HG03159 (cell line): ENCODE measurements around the gene TAS2R1.
"Not testable (repeated sequence)": the region's sequence is repeated elsewhere in the genome, so short reads cannot be mapped to it uniquely, and the experiment has no call there.

Source experiments
- ATAC-seq: cut with Tn5 transposase; IDR thresholded peaks from one replicate; pipeline ENCODE4 v1.9.1; 2021; ENCODE audit warnings: mild to moderate bottlenecking, moderate library complexity; ENCODE audit not compliant: unreplicated experiment

TAS2R1 gene

GRCh38 chr5:9623661-9624060 lies 6.5 kb downstream of the TAS2R1 start:
- ATAC-seq, result no peak

- peak; percentile 70 for ATAC-seq
Observed at GRCh38 chr5:9622971-9623421, 7.2 kb downstream of the TAS2R1 start.

- ATAC-seq, result no peak
Observed at GRCh38 chr5:9621379-9621903, 8.7 kb downstream of the TAS2R1 start.

DNA sequence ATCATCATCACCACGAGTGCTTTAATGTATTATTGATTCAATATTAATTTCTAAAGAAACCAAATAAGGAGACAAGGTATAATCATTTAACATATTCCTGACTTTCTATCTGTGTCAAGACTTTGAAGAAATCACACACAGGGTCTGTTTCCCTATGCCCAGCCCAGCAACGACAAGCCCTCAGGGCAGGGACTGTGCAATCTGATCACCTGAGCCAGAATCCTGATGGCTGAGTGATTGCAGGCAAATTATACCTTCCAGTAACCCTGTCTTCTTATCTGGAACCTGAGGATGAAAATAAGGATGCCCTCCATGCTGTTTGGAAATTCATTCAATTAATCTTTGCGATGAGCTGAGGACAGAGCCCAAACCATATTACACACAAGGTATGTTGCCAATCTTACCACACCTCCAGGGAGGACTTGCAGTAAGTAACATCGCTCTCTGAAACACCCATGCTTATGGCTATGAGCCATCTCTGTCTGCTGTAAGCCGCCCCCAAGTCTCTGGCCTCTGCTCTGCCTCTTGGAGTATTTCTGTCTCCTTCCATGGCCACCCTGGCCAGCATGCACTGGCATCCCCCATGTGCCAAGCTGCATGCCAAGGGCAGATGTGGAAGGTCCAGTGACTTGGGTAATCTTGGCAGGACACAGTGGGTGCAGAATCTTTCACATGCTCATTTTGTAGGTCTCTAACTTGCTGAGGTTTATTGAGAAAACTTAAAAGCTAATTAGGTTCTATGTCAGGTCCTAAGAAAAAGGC lies 10.6 kb downstream of the TAS2R1 start:
- no peak for ATAC-seq

DNA sequence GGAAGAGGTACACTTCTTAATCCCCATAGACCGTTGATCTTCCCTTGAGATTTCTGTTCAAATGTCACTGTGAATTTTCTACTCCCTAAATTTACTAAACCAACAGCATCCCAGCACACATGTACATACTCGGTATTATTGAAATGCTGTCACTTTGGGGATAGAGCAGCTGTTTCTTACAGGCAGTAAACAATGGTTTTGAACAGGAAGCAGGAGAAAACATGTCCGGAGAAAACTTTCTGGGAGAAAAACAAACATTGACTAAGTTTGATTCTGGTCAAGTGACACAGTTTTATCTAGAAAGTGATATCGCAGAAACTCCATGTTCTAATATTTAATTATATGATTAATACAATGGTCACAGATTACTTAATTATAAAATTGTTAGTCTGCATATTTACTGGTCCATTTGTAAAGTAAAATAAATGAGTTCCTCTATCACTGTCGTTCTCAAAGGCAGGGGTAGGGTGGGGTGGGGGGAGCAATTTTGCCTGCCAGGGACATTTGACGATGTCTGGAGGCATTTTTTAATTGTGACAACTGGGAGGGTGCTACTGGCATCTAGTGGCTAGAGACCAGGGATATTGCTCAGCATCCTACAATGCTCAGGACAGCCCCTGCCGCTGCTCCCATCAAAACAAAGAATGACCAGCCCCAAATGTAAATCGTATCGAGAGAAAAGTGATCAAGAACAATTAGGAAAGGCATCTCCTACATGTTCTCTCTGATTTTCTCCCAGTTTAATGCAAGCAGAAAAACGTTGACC lies 12.2 kb downstream of the TAS2R1 start:
- ATAC-seq, result no peak

- no peak for ATAC-seq
Observed at GRCh38 chr5:9617221-9617620, 12.9 kb downstream of the TAS2R1 start.

- ATAC-seq, result no peak
Observed at GRCh38 chr5:9615331-9615730, 14.8 kb downstream of the TAS2R1 start.

DNA sequence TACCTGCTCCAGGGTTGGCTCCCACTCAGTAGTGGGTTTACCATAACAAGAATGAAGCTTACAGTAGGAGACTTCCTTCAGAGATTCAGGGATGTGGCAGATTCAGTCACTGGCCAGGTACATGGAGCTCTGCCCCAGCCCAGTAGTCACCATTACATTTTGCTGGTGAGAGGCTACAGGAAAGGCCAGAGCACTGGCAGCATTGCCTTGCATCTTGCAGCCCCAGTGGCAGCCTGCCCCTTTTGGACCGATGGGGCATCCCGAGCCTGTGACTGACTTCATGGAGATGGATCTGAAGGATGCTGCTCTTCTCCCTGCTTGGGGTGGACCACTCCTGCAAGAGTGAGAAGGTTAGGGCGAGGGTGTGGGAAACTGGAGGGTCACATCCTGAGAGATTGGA lies 16.8 kb downstream of the TAS2R1 start:
- no peak for ATAC-seq

- ATAC-seq, result no peak
Observed at GRCh38 chr5:9610969-9611368, 19.2 kb downstream of the TAS2R1 start.

GRCh38 chr5:9610364-9610763 lies 19.8 kb downstream of the TAS2R1 start:
- ATAC-seq, result no peak

- ATAC-seq, result no peak
Observed at GRCh38 chr5:9608093-9608492, 22.1 kb downstream of the TAS2R1 start.

DNA sequence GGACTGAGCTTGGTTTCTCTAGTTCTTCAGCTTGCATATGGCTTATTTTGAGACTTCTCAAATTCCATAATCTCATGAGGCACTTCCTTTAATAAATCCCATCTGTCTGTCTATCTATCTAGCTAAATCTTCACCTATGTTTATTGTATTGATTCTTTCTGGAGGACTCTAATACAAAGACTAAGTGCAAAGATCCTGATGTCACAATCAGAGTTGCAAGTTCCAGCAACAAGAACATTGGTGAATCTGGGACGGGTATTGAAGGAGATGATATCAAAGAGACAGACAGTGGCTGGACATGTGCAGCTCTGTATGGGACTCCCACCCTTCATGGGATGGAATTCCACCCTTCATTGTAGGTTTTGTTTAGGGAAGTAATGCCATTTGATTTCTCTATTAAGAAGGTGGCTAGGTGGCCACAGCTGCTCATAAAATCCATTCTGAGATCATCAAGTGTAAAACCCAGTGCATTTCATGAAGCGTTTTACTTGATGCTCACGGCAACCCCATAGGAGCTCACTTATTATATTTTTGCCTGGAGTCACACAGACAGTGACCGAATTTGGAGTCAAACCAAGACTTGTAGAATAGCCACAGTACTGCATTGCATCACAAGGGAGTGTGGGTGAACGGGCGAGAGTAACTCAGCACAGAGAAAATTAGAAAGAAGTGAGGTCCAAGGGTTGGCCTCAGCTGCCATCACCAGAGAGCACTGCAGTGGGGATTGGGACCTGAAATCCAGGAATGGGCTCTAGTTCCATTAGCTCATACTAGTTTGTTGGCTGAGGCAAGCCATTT lies 24.9 kb downstream of the TAS2R1 start:
- no peak for ATAC-seq

DNA sequence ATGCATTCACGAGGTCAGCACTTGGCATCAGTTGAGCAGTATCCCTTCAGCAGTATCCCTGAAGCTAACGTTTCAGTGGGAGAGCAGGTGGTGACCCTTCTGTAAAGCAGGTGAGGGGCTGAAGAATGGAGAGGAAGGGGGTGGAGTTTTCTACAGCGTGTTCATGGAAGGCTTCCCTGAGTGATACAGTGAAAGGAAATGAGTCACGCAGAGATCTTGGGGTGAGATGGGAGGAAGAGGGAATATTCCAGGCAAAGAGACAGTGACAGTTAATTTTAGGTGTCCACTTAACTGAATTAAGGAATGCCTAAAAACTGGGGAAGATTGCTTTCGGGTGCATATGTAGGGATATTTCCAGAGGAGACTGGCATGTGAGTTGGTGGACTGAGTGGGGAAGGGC lies 25.7 kb downstream of the TAS2R1 start:
- ATAC-seq, result no peak

DNA sequence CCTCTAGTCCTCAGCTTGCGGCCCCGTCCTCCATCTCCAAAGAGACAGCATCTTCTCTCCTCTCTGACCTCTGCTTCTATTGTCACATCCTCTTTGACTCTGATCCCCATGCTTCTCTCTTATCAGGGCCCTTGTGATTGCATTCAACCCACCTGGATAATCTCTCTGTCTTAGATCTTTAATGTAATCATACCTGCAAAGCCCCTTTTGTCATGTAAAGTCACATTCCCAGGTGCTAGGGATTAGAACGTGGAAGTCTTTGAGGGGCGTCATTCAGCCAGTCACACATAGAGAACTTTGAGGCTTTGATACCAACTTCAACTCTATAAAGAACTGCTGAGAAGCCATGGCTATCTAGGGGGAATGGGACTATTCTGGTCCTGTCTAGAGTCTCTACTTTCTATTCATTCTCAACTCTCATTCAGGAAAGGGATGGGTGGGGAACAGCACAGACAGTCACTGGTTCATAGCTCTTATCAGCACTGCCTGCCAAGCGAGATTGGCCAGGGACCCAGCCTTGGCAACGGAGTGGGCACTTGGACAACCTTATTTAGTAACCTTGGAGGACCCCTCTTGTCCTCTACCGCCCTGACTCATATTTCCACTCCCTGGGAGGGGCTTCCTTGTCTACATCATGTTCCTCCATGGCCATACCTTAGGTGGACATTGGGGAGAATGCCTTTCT lies 29.0 kb downstream of the TAS2R1 start:
- ATAC-seq, result no peak

GRCh38 chr5:9599391-9599790 lies 30.8 kb downstream of the TAS2R1 start:
- no peak for ATAC-seq

DNA sequence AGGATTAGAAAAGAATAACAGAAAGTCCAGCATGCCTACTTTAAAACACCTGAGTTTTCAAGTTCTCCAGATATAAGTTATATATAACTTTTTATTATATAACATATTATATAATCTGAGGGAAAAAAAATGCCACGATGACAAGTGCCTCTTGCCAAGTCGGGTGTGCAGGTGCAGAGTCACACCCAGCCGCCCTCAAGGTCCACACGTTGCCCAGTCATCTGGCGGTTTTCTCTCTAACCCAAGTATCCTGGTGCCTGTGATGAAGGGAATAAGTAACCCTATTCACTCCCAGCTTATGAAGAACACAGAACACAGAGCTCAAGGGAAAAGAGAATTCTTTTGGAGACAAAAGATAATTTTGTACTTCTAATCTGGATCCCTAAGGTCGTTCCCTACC lies 31.8 kb downstream of the TAS2R1 start:
- ATAC-seq, result not testable (repeated sequence)

GRCh38 chr5:9597322-9597721 lies 32.8 kb downstream of the TAS2R1 start:
- ATAC-seq, result not testable (repeated sequence)

DNA sequence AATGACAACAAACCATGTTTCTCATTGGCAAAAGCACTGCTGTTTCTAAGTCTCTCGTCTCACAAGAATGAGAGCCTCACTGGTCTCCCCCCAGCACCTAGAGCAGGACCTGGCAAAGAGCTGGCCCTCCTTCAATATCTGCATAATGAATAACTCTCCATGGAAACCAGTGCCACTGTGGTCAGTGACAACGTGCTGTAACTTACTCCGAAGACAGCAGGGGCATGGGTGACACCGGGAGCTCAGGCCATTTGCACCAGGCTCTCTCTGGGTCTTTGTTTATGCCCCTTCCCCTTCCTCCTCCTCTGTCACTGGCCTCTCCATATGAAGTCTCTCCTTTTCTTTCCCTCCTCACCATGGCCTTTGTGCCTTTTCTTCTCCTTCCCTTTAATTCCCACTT lies 33.3 kb downstream of the TAS2R1 start:
- no peak for ATAC-seq

DNA sequence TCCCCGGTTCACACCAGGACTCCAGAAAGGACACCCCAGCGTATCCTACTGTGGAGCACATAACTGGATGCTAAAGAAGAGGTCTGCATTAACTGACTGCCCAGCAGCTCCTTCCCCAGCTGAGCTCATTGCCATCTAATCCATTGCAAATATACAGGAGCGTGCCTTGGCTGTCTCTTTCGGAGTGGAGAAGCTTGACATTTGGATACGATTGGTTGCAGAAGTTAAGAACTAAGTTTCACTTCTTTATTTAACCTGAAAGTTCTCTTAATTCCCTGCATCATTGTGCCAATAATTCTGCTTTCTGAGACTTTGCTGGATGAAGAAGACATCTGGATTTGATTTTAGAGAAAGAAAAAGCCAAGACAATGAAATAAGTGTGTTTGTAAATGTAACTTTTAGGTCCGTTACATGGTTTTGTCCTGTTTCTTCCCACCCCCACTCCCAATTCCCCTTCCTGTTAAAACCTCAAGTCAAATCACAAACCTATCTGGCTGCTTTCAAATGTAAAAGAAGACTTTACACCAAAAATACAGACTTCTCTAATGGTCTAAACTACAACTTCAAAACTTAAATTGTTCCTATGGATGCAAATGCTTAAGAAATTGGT lies 33.9 kb downstream of the TAS2R1 start:
- no peak for ATAC-seq

DNA sequence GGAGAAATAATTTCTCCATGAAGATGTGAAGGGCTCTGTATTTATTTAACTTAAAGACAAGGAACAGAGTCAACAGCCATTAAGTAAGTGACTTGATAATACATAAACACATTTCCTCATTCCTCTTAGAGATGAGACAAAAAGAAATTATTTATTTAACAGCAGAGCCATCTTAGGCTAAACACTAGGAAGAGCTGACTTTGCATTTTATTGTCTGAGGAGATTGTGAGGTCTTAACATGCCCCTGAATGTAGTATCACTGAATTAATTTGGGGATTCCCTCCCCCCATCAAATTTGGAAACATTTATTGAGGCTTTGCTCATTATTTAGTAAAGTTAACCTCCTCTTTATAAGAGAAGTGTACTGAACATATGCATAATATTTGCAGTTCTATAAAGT lies 35.2 kb downstream of the TAS2R1 start:
- ATAC-seq, result no peak
